Fibroblast of skin of right quadriceps (primary cell): ENCODE measurements around the gene WDR54.
"Not testable (repeated sequence)": the region's sequence is repeated elsewhere in the genome, so short reads cannot be mapped to it uniquely, and the experiment has no call there.

ENCODE experiments used
- DNase-seq: peaks from one replicate; pipeline ENCODE4 v3.0.0-alpha.2; 2013

The WDR54 gene

DNA sequence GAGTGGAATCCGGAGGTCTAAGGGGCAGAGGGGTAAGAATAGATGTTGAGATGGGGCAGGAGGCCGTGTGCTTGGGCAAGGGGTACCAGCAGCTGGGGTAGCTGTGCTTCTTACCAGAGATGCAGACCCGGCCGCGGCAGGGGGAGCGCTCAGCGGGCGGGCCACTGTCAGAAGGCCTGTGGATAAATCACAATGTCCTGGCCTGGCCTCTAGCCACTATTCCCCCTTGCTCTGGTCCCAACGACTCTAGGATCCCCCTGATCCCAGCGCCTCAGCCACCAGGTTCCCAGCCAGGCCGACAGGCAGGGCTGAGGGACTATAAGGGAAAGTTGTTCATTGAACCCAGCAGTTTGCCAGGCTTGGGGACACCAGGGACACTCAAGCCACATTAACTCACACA, 9.0 kb downstream of the WDR54 start:
- DNase-seq, result no peak

DNA sequence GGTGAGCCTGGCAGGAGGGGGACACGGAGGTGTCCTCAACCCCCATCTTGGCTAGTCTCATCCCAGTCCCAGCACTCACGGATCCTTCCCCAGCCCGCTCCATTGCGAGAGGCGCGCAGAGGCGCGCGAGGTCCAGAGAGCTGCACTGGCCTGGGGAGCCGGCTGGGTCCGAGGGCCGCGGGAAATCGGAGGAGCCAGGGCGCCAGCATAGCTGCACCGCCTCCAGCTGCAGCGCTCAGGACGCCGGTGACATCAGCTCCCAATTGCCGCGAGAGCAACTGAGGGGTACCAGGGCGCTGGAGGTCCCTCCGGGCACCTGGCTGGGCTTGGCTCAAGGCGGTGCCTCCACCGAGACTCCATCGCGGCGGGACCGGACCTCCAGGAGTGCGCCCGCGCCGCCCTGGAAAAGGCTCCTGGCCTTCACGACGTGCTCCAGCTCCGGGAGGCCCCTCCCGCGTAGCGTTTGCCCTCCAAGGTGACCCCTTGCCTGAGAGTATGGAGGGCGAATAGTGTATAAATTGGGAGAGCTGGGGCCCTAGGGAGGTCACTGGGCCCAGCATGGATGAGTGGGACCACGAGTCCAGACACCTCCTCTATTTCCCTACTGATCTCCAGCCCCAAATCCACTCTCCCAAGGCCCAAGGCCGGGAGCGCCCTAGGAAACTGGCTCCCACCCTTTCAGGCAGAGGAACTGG, 14.7 kb downstream of the WDR54 start:
- DNase-seq, result no peak

GRCh38 chr2:74436848-74437695, 15.5 kb downstream of the WDR54 start:
- no peak for DNase-seq

DNA sequence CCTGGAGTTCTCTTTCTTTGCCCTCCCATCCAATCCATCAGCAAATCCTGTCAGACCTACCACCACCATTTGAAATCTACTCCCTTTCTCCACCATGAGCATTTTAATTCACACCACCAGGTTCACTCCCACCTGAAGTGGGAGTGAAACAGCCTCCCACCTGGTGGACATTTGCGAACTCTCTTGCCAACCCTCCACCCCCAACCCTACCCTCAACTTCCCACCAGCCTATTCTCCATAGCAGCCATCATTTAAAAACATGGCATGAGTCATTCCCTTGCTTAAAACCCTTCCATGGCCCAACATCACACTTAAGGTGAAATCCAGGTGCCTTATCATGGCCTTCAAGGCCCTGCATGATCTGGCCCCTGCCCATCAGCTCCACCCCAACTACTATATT, 16.7 kb downstream of the WDR54 start:
- DNase-seq, result no peak

GRCh38 chr2:74439373-74439772, 17.8 kb downstream of the WDR54 start:
- DNase-seq, result no peak

DNA sequence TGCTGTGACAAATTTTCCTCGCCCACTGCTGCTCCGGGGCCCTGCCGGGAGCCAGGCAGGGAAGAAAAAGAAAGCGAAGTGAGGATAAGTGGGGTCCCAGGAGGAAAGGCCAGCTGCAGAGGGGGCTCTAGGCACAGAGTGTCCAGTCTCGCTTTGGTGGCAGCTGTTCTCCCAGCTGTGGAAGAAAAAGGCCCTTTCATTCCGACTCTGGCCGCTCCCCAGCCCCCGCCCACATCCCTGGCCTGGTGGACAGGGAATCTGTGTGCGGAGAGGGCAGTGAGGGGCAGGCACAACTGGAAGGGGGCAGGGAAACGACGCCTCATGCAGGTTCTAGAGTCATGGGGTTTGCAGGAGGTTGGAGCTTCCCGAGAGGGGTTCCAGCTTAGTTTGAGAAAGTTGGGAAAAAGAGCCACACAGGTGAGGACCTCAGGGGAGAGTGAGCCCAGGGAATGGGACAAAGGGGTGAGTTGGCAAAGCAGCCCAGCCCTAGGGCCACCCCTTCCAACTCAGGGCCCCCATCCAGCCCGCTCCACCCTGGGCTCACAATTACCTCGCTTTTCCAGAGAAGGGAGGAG, 18.4 kb downstream of the WDR54 start:
- no peak for DNase-seq

DNA sequence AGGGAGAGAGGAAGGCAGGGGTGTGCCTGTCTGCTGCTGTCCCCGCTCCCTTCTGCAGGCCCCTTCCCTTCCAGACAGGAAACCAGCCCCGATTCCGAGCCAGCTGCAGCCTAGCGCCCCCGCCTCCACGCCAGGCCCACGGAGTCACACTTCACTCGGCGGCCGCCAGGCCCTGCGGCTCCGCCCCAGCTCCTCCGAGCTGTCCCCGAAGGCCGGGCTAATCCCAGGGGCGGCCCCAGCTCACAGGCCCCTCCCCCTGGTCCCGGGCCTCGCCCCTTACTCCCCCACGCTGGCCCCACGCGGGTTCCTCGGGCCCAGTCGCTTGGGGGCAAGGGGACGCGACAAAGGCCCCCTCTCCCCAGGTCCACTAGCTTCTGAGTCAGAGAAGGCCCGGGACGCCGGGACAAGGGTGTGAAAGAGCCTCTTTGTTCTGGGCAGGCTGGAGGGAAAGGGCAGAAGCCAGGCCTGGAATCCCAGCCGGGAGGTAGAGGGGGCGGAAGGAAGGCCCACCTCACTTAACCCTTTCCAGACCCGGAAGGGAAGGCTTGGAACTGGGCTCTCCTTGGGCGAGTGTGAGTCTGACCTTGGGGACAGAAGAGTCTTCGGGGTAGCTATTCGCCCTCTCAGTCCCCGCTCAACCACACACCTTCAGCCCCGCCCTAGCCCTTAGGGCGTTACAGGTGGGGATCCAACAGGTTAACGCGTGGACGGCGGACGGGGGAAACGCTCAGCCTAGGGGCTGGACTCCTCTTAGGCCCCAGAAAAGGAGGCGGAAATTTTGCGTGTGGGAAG, 19.0 kb downstream of the WDR54 start:
- DNase-seq, result peak; percentile 83

- no peak for DNase-seq
Measured at GRCh38 chr2:74441170-74441689, 19.7 kb downstream of the WDR54 start.

- no peak for DNase-seq
Measured at GRCh38 chr2:74441690-74442482, 20.4 kb downstream of the WDR54 start, which contains the start of gene RTKN. TSS of gene RTKN (minus strand) at chr2:74441937. CDS start at chr2:74441816, 121 bp downstream.

GRCh38 chr2:74442483-74443297, 21.2 kb downstream of the WDR54 start:
- not testable (repeated sequence) for DNase-seq

DNA sequence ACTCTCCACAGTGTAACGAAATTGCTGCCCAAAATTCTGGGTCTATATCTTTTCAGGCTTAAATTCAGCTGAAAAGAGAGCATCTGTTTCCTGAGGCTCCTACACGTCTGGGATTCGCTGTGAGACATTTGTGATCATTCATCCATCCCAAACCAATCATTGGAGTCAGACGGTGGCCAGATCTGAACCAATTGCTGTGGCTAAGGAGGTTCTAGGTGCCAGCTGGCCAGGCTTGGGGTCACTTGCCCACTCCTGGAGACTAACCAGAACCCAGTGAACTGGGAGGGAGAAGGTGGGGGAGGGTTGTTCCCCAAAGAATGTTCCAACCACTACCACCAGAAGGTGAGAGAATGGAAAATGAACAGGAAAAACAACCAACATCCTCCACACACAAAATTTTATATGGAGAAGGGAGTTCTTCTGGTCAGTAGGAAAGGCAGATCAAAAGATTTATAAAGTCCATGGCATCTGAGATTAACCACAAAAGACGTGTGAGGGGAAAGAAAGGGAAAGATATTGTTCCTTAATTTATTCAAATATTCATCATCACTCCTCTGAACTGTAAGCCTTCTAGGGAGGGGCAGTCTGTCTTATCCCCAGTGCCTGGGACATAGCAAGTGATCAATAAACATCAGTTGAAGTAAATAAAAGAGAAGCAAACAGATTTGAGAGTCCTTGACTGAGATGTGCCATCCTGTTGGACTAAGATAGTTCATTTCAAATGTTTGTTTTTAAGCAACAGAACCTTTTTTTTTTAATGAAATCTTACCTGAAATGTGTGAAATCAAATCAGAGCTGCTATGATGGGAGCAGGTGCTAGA, 23.2 kb downstream of the WDR54 start:
- DNase-seq, result no peak

DNA sequence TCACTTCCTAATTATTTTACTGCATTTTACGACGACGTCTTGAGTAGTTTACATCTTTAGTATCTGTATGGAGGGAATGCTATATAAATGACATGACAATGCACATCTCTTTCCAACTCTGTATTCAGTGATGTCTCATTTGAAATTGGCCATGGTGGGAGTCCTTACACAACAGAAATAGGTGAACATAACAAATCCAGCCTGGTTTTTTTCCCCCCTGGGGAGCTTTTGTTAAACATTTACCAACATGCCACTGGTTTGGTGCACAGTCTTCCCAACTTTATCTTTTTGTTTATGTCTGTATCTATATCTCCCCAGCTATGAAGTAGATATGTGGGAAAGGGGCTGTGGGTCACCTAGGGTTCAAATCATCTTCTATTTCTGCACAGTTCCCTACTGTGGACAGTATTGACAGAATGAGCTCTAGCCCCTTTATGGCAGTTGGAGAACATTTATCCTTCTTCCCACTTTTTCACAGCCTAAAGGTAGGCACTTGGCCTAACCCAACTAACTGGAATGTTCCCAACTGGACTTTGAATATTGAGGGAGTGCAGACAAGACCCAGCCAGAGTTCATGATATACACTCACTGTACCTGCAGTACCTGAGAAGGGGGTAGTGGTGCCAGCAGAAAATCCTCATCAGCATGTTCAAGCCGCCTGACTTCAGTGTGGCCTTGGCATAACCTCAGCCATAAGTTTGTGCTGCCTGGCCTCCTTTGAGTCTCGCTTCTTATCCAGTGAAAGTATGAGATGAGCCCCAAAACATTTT, 25.9 kb downstream of the WDR54 start:
- DNase-seq, result no peak

DNA sequence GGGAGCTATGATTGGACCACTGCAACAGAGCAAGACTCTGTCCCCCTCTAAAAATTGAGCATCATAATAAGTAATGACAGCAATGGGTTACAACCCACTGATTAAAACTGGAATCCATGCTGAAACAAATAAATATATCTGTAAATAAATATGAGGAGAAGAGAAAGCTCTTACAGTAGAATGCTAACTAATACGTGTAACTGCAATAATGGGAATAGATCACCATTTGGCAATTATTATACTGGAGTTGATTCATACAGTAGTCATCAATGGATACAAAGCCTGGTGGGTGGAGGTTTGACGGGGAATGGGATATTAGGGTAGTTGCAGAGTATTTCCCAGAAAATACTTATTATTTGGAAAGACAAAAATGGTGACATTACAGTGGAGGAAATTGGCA, 27.2 kb downstream of the WDR54 start:
- DNase-seq, result no peak

DNA sequence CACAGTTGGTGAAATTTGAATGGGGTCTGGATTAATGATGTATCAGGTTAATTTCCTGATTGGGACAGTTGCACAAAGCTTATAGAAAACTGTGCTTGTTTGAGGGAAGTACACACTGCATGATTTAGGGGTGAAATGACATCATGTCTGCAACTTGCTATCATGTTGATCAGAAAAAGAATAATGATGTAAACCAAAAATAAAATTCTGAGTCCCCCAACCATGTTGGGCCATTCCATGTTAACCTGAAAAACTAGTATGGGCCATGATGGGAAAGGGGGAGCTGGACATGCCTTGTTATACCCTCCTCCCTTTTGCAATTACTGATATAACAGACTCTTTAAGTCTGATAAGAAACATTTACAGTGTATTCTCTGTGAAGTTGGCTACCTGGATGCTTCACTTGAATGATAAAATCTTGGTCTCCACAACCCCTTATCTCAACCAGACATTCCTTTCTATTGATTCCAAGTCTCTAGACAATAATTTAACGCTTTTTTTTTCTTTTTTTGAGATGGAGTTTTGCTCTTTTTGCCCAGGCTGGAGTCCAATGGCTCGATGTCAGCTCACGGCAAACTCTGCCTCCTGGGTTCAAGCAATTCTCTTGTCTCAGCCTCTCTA, 29.1 kb downstream of the WDR54 start:
- DNase-seq, result no peak

DNA sequence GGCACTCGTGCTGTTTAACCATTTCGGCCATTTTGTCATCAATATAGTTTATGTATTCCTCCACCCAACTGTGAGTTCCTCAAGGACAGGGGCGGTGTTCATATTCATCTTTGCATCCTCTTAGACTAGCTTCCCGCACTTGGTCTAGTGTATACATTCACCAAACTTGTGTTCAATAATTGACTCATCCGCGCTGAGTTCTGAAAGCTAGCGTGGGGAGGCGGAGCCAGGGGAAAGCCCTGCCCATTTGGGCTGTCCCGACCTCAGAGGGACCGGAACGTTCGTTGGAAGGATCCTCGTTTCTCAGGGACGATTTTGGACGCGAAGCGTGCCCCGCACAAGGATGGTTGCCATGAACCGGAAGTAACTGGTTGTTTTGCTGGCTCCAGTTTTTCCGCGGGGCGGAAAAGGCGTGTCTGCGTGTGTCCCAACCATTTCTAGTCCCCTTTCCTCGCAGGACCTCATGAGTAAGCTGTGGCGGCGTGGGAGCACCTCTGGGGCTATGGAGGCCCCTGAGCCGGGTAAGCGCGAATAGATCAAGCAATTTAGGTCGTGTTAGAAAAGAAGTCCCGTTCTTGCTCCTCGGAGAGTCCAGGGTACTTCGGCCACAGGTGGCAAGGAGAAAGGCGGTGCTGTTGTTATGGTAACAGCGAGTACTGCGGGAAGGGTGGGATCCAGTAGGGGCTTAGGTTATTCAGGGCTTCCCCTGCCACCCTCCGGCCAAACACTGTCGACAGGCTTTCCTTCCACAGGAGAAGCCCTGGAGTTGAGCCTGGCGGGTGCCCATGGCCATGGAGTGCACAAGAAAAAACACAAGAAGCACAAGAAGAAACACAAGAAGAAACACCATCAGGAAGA, 33.4 kb downstream of the WDR54 start, which contains the start of gene INO80B:
Gene INO80B (plus strand): TSS at position 434 of the 858 bp plus-strand sequence. CDS start 30 bp downstream, at position 464.
- peak; percentile 98 for DNase-seq

DNA sequence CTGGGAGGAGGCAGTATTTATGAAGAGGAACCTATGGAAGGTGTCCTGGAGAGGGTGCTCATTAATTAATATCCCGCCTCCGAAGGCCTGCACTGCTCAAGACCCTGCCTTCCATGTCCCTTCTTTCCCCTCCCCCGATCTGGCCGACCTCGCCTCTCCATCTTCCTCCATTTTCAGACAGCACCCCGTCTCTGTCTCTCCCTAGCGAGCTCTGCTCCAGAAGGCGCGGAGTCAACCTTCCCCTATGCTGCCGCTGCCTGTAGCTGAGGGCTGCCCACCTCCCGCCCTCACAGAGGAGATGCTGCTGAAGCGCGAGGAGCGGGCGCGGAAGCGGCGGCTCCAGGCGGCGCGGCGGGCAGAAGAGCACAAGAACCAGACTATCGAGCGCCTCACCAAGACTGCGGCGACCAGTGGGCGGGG, 35.6 kb downstream of the WDR54 start:
- DNase-seq, result no peak

DNA sequence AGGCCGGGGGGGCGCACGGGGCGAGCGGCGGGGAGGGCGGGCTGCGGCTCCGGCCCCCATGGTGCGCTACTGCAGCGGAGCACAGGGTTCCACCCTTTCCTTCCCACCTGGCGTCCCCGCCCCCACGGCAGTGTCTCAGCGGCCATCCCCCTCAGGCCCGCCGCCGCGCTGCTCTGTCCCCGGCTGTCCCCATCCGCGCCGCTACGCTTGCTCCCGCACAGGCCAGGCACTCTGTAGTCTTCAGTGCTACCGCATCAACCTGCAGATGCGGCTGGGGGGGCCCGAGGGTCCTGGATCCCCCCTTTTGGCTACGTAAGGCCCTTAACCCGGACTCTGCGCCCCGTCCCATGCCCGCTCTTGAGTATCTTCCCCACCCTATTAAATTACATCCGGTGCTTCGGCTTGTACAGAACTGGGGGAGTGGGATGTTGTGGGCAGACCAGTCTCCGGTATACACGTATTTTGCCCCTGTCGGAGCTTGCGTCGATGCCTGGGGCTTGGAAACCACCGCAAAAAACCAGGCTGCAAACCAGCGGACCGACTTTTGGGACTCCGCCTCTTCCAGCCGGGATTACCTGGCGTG, 36.1 kb downstream of the WDR54 start:
- DNase-seq, result no peak
